ENCODE data around the gene PTCD1.
"Not testable (repeated sequence)": the region's sequence is repeated elsewhere in the genome, so short reads cannot be mapped to it uniquely, and the experiment has no call there.

PTCD1 gene

GRCh38 chr7:99383791-99384370 lies 54.7 kb downstream of the PTCD1 start:
- H3K4me3 ChIP-seq (ENCODE audit: low read depth, low read length): no peak overlapping the region
- TF ChIP-seq CTCF (IDR thresholded peaks at IDR 0.05; ENCODE audit: low read depth, low read length, missing control alignments): no peak
- DNase-seq (ENCODE audit: low read depth): no peak

- no peak for TF ChIP-seq CTCF (IDR thresholded peaks at IDR 0.05; ENCODE audit: low read depth, low read length, missing control alignments)
- DNase-seq (ENCODE audit: low read depth): no peak
- H3K4me3 ChIP-seq (ENCODE audit: low read depth, low read length): no peak overlapping the region
Measured at GRCh38 chr7:99383203-99383602, 55.4 kb downstream of the PTCD1 start.

GRCh38 chr7:99381664-99382075 lies 56.9 kb downstream of the PTCD1 start:
- TF ChIP-seq CTCF (IDR thresholded peaks at IDR 0.05; ENCODE audit: low read depth, low read length, missing control alignments): no peak
- H3K4me3 ChIP-seq (ENCODE audit: low read depth, low read length): peak overlapping the region; percentile 56
- DNase-seq (ENCODE audit: low read depth): no peak

- TF ChIP-seq CTCF (IDR thresholded peaks at IDR 0.05; ENCODE audit: low read depth, low read length, missing control alignments): no peak
- DNase-seq (ENCODE audit: low read depth): peak; percentile 87
- peak overlapping the region; percentile 56 for H3K4me3 ChIP-seq (ENCODE audit: low read depth, low read length)
Measured at GRCh38 chr7:99380823-99381663, 57.6 kb downstream of the PTCD1 start.

GRCh38 chr7:99380032-99380822 lies 58.4 kb downstream of the PTCD1 start:
- H3K4me3 ChIP-seq (ENCODE audit: low read depth, low read length): peak overlapping the region; percentile 56
- peak; percentile 89 for DNase-seq (ENCODE audit: low read depth)
- TF ChIP-seq CTCF (IDR thresholded peaks at IDR 0.05; ENCODE audit: low read depth, low read length, missing control alignments): no peak

- peak overlapping the region; percentile 56 for H3K4me3 ChIP-seq (ENCODE audit: low read depth, low read length)
Measured at GRCh38 chr7:99379693-99380031, 58.9 kb downstream of the PTCD1 start.

GRCh38 chr7:99379043-99379577 lies 59.5 kb downstream of the PTCD1 start:
- TF ChIP-seq CTCF (IDR thresholded peaks at IDR 0.05; ENCODE audit: low read depth, low read length, missing control alignments): no peak
- H3K4me3 ChIP-seq (ENCODE audit: low read depth, low read length): peak overlapping the region; percentile 56
- DNase-seq (ENCODE audit: low read depth): peak; percentile 56

More at GRCh38 chr7:99379693-99380031, 58.9 kb downstream of the PTCD1 start:
- DNase-seq (ENCODE audit: low read depth): not testable (repeated sequence)

Data from GM12864 (cell line).